ENCODE data around the gene INTS4.
"Not testable (repeated sequence)": the region's sequence is repeated elsewhere in the genome, so short reads cannot be mapped to it uniquely, and the experiment has no call there.

Gene INTS4

DNA sequence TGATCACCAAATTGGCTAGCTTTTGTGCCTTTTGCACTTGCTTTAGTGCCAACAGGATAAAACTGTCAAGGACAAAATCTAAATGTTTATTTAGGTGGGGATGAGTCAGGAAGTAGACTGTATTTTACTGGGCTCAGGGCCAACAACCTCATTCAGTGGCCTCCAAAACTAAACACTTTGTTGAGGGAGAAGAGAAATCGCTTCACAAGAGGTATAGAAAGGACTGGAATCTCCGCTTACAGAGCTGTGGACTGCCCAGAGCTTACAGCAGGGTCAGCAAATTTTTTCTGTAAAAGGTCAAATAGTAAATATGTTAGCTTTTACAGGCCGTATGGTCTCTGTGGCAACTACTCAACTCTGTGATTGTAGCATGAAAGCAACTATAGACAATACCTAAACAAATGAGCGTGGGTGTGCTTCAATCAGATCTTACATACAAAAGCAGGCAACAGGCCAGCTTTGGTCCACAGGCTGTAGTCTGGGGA is 80.1 kb downstream of the INTS4 start:
- H3K36me3 ChIP-seq (ENCODE audit: low read length); H3K9me2 ChIP-seq (replicated peaks; ENCODE audit: insufficient read depth, low read length); H2AFZ ChIP-seq (ENCODE audit: low read depth, low read length, severe bottlenecking); H3K9ac ChIP-seq (ENCODE audit: low read length); H3K4me2 ChIP-seq (ENCODE audit: low read depth, low read length, poor library complexity, severe bottlenecking); H3K27ac ChIP-seq (ENCODE audit: low read depth, low read length); H3K79me2 ChIP-seq (ENCODE audit: insufficient read depth, low read length); H3K27me3 ChIP-seq (ENCODE audit: low read length); H4K20me1 ChIP-seq (ENCODE audit: low read depth, low read length); H3F3A ChIP-seq (ENCODE audit: insufficient read depth); H3K9me3 ChIP-seq (ENCODE audit: insufficient read depth, low read length); H3K4me3 ChIP-seq (ENCODE audit: insufficient read depth, low read length, poor library complexity, severe bottlenecking): not testable (repeated sequence)

DNA sequence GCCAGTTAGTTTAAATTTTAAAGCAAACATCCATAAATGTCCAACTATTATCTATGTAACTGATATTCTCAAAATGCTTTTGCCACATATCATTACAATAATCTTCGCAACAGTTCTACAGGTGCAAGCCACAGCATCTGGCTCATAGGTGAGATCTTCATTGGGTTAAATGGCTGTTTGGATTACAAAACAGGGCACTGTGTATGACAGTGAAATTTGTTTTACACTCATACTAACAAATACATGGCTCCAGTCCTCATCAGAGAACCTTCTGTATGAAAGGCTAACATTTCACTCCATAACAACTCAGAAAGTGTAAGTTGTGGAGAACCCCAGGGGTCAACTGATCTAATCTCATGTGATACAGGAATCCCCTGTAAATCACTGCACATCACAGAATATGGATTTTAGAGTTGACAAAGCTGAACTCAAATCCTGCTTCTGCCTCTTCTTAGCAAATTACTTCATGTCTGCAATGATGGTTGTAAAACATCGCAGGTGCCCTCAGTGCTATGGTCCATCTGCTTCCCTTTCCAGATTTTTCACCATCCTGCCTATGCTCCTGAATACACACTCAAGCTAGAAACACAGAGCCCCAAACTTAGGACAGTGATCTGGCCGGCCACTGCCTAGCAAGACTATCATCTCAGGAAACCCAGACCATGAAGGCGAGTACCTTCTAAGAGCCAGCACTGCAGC is 80.7 kb downstream of the INTS4 start:
- not testable (repeated sequence) for H3K36me3 ChIP-seq (ENCODE audit: low read length); H3K27me3 ChIP-seq (ENCODE audit: low read length); H3K27ac ChIP-seq (ENCODE audit: low read depth, low read length); H3K79me2 ChIP-seq (ENCODE audit: insufficient read depth, low read length); H3K9me3 ChIP-seq (ENCODE audit: insufficient read depth, low read length); H3K4me2 ChIP-seq (ENCODE audit: low read depth, low read length, poor library complexity, severe bottlenecking); H3K9ac ChIP-seq (ENCODE audit: low read length); H3F3A ChIP-seq (ENCODE audit: insufficient read depth); H3K9me2 ChIP-seq (replicated peaks; ENCODE audit: insufficient read depth, low read length); H3K4me3 ChIP-seq (ENCODE audit: insufficient read depth, low read length, poor library complexity, severe bottlenecking); H2AFZ ChIP-seq (ENCODE audit: low read depth, low read length, severe bottlenecking); H4K20me1 ChIP-seq (ENCODE audit: low read depth, low read length)

DNA sequence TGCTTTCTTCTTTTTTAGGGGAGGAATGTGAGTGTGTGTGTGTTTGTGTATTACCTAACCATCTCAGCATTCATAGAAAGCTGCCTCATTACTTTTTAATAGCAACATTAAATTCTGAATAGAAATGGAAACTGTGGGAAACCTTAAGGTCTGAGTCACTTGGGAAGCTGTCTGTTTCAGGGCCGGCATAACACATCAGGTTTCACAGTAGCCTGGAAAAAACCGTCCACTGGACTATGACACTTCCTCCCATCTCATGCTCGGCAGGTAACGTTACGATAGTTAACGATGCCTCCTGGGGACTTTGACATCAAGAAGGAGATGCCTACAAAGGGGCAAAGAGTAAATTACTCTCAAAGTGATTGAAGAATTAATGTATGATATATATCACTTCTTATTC is 83.6 kb downstream of the INTS4 start:
- not testable (repeated sequence) for H3K9ac ChIP-seq (ENCODE audit: low read length); H2AFZ ChIP-seq (ENCODE audit: low read depth, low read length, severe bottlenecking); H3F3A ChIP-seq (ENCODE audit: insufficient read depth); H3K9me2 ChIP-seq (replicated peaks; ENCODE audit: insufficient read depth, low read length); H3K27ac ChIP-seq (ENCODE audit: low read depth, low read length); H4K20me1 ChIP-seq (ENCODE audit: low read depth, low read length); H3K36me3 ChIP-seq (ENCODE audit: low read length); H3K79me2 ChIP-seq (ENCODE audit: insufficient read depth, low read length); H3K4me3 ChIP-seq (ENCODE audit: insufficient read depth, low read length, poor library complexity, severe bottlenecking); H3K27me3 ChIP-seq (ENCODE audit: low read length); H3K4me2 ChIP-seq (ENCODE audit: low read depth, low read length, poor library complexity, severe bottlenecking); H3K9me3 ChIP-seq (ENCODE audit: insufficient read depth, low read length)

DNA sequence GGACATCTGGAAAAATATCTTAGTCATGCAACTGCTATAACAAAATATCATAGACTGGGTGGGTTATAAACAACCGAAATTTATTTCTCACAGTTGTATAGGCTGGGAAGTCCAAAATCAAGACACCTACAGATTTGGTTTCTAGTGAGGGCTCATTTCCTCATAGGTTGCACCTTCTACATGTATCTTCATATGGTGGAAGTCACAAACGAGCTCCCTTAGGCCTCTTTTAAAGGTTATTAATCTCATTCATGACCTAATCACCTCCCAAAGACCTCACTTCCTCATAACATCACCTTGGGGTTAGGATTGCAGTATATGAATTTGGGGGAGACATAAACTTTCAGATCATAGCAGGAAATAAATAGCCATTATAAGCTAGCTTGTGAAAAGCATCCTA is 85.2 kb downstream of the INTS4 start:
- H3F3A ChIP-seq (ENCODE audit: insufficient read depth) = no peaks in the 10 kb centered on the region
- no peak overlapping the region for H3K4me2 ChIP-seq (ENCODE audit: low read depth, low read length, poor library complexity, severe bottlenecking)
- no peaks in the 10 kb centered on the region for H4K20me1 ChIP-seq (ENCODE audit: low read depth, low read length)
- no peaks in the 10 kb centered on the region for H3K27me3 ChIP-seq (ENCODE audit: low read length)
- no peaks in the 10 kb centered on the region for H3K9me2 ChIP-seq (replicated peaks; ENCODE audit: insufficient read depth, low read length)
- H3K27ac ChIP-seq (ENCODE audit: low read depth, low read length) = no peak overlapping the region
- TF ChIP-seq EZH2phosphoT487 (conservative IDR thresholded peaks at IDR 0.05; ENCODE audit: low read length) = no peak
- TF ChIP-seq, protein P1, sequence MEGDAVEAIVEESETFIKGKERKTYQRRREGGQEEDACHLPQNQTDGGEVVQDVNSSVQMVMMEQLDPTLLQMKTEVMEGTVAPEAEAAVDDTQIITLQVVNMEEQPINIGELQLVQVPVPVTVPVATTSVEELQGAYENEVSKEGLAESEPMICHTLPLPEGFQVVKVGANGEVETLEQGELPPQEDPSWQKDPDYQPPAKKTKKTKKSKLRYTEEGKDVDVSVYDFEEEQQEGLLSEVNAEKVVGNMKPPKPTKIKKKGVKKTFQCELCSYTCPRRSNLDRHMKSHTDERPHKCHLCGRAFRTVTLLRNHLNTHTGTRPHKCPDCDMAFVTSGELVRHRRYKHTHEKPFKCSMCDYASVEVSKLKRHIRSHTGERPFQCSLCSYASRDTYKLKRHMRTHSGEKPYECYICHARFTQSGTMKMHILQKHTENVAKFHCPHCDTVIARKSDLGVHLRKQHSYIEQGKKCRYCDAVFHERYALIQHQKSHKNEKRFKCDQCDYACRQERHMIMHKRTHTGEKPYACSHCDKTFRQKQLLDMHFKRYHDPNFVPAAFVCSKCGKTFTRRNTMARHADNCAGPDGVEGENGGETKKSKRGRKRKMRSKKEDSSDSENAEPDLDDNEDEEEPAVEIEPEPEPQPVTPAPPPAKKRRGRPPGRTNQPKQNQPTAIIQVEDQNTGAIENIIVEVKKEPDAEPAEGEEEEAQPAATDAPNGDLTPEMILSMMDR (IDR thresholded peaks at IDR 0.05; ENCODE audit: insufficient read depth, low read length, poor library complexity, severe bottlenecking) = no peak
- no peak overlapping the region for H2AFZ ChIP-seq (ENCODE audit: low read depth, low read length, severe bottlenecking)
- H3K79me2 ChIP-seq (ENCODE audit: insufficient read depth, low read length) = no peaks in the 10 kb centered on the region
- peaks cover 10% of the 10 kb centered on the region; the same call in 1 of the 2 replicates for H3K36me3 ChIP-seq (ENCODE audit: low read length)
- H3K9ac ChIP-seq (ENCODE audit: low read length) = no peak overlapping the region
- H3K4me3 ChIP-seq (ENCODE audit: insufficient read depth, low read length, poor library complexity, severe bottlenecking) = no peak overlapping the region
- no peaks in the 10 kb centered on the region for H3K9me3 ChIP-seq (ENCODE audit: insufficient read depth, low read length)

DNA sequence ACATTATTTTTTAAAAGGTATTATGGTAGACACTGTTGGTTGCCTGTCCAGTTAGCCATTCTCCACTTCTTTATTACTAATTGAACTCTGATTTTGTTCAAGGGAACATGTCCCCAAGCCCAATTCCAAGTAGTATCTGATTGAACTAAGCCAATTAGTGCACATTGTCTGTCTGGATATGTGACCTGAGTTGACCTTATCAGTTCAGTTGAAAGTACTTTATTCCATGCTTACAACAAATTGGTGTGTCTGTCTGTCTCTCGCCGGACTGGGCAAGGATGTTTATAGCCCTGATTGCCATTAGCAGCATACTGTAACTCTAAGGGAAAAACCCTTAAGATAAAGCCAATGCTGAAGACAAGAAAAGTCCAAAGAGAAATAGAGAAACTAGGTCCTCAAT is 85.6 kb downstream of the INTS4 start:
- Histone ChIP-seq H3K9ac (ENCODE audit: low read length) (no peak overlapping the region), H2AFZ (ENCODE audit: low read depth, low read length, severe bottlenecking) (no peak overlapping the region), H3K4me2 (ENCODE audit: low read depth, low read length, poor library complexity, severe bottlenecking) (no peak overlapping the region), H3F3A (ENCODE audit: insufficient read depth) (no peaks in the 10 kb centered on the region), H3K79me2 (ENCODE audit: insufficient read depth, low read length) (no peaks in the 10 kb centered on the region), H3K36me3 (ENCODE audit: low read length) (peaks cover 10% of the 10 kb centered on the region; the same call in 1 of the 2 replicates), H3K9me2 (replicated peaks; ENCODE audit: insufficient read depth, low read length) (no peaks in the 10 kb centered on the region), H3K27ac (ENCODE audit: low read depth, low read length) (no peak overlapping the region), H3K4me3 (ENCODE audit: insufficient read depth, low read length, poor library complexity, severe bottlenecking) (no peak overlapping the region), H3K27me3 (ENCODE audit: low read length) (no peaks in the 10 kb centered on the region), H3K9me3 (ENCODE audit: insufficient read depth, low read length) (no peaks in the 10 kb centered on the region), H4K20me1 (ENCODE audit: low read depth, low read length) (no peaks in the 10 kb centered on the region)
- TF ChIP-seq EZH2phosphoT487 (conservative IDR thresholded peaks at IDR 0.05; ENCODE audit: low read length) = no peak
- TF ChIP-seq, protein P1 (IDR thresholded peaks at IDR 0.05; ENCODE audit: insufficient read depth, low read length, poor library complexity, severe bottlenecking) = no peak

DNA sequence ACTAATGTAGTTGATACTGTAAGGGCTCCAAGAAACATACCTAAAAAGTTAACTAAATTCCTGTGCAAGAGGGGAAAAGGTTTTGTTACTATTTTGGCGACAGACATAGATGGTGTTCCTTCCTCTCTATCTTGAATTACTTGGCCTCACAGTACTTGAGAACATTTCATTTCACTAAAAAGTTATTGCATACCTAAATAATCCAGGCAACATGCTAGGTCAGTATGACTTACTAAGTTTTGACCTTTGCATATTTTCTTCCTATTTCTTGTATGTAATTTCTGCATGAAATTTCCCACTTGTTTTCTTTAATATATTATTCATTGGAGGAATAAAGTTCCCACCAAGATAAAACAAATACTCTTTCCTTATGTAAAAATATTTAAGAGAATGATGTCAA is 99.5 kb downstream of the INTS4 start:
- not testable (repeated sequence) for H3K4me2 ChIP-seq (ENCODE audit: low read depth, low read length, poor library complexity, severe bottlenecking); H3K9ac ChIP-seq (ENCODE audit: low read length); H3K9me3 ChIP-seq (ENCODE audit: insufficient read depth, low read length)

More for the DNA sequence above, 99.5 kb downstream of the INTS4 start:
- H3K4me3 ChIP-seq (ENCODE audit: insufficient read depth, low read length, poor library complexity, severe bottlenecking); H3K9me2 ChIP-seq (replicated peaks; ENCODE audit: insufficient read depth, low read length); H3K79me2 ChIP-seq (ENCODE audit: insufficient read depth, low read length); H4K20me1 ChIP-seq (ENCODE audit: low read depth, low read length); H3F3A ChIP-seq (ENCODE audit: insufficient read depth); H2AFZ ChIP-seq (ENCODE audit: low read depth, low read length, severe bottlenecking); H3K27ac ChIP-seq (ENCODE audit: low read depth, low read length); H3K27me3 ChIP-seq (ENCODE audit: low read length); H3K36me3 ChIP-seq (ENCODE audit: low read length): not testable (repeated sequence)

All from SU-DHL-6 (cell line).